Measurements from ENCODE around the gene PLPP1. TPM values are rescaled to one million over a fixed set of nuclear protein-coding genes. Genes with fewer than 3 reads are reported as not detected.

Gene PLPP1
- polyA plus RNA-seq, 3 donors = 0.87 to 1.5 (median 0.98) TPM

GRCh38 chr5:55438998-55439397 is 95.8 kb downstream of the PLPP1 start:
- Histone ChIP-seq H3K9ac (ENCODE audit: insufficient read depth, low read length, poor library complexity, severe bottlenecking) (no peak overlapping the region), H3K36me3 (replicated peaks in 1 of 2; ENCODE audit: control insufficient read depth in 1 of 2, insufficient read depth in 2 of 2, low read length in 2 of 2) (no peaks in the 10 kb centered on the region), H3K9me3 (replicated peaks in 1 of 2; ENCODE audit: control insufficient read depth in 1 of 2, insufficient read depth in 1 of 2, low read length in 2 of 2) (peaks cover 10 to 20% of the 10 kb centered on the region in 2 donors), H3K27me3 (ENCODE audit: control insufficient read depth in 2 of 2, insufficient read depth in 2 of 2, low read length in 2 of 2) (no peaks in the 10 kb centered on the region), H4K20me1 (ENCODE audit: insufficient read depth, low read length) (no peaks in the 10 kb centered on the region), H2AFZ (ENCODE audit: insufficient read depth, low read depth, low read length, poor library complexity, severe bottlenecking) (no peak overlapping the region), H3K4me2 (replicated peaks; ENCODE audit: extremely low read depth, low read length, poor library complexity, severe bottlenecking) (no peak overlapping the region), H3K27ac (ENCODE audit: low read depth in 1 of 2, low read length in 2 of 2) (no peak overlapping the region), H3K79me2 (ENCODE audit: insufficient read depth, low read length) (no peaks in the 10 kb centered on the region), H3K4me3 (replicated peaks in 1 of 3; ENCODE audit: low read depth in 2 of 3, low read length in 3 of 3) (no peak overlapping the region), H3K4me1 (ENCODE audit: control insufficient read depth in 1 of 2, insufficient read depth in 2 of 2, low read length in 2 of 2) (no peaks in the 10 kb centered on the region)
- TF ChIP-seq CTCF (IDR thresholded peaks at IDR 0.05) = no peak
- H3K36me3 Mint-ChIP-seq = no peaks in the 10 kb centered on the region
- no peak for DNase-seq
- peaks cover 5% of the 10 kb centered on the region for H3K4me1 Mint-ChIP-seq
- no peak overlapping the region for H3K4me3 Mint-ChIP-seq
- WGBS (ENCODE audit: insufficient coverage) = 92% methylated on average over 4 of the region's 4 CpGs
- no peak overlapping the region for H3K27ac Mint-ChIP-seq
- H3K9me3 Mint-ChIP-seq = peaks cover 17 to 28% (median 21%) of the 10 kb centered on the region in 7 donors
- intact Hi-C loops (cut with micrococcal nuclease) = no loop called here
- H3K27me3 Mint-ChIP-seq (ENCODE audit: low read depth in 3 of 3) = peaks cover 0 to 1% (median 0%) of the 10 kb centered on the region in 3 donors

- Histone ChIP-seq H3K4me1 (ENCODE audit: control insufficient read depth in 1 of 2, insufficient read depth in 2 of 2, low read length in 2 of 2) (no peaks in the 10 kb centered on the region), H3K79me2 (ENCODE audit: insufficient read depth, low read length) (no peaks in the 10 kb centered on the region), H3K9ac (ENCODE audit: insufficient read depth, low read length, poor library complexity, severe bottlenecking) (no peak overlapping the region), H3K4me3 (replicated peaks in 1 of 3; ENCODE audit: low read depth in 2 of 3, low read length in 3 of 3) (no peak overlapping the region), H3K4me2 (replicated peaks; ENCODE audit: extremely low read depth, low read length, poor library complexity, severe bottlenecking) (no peak overlapping the region), H2AFZ (ENCODE audit: insufficient read depth, low read depth, low read length, poor library complexity, severe bottlenecking) (no peak overlapping the region), H4K20me1 (ENCODE audit: insufficient read depth, low read length) (no peaks in the 10 kb centered on the region), H3K36me3 (replicated peaks in 1 of 2; ENCODE audit: control insufficient read depth in 1 of 2, insufficient read depth in 2 of 2, low read length in 2 of 2) (no peaks in the 10 kb centered on the region), H3K9me3 (replicated peaks in 1 of 2; ENCODE audit: control insufficient read depth in 1 of 2, insufficient read depth in 1 of 2, low read length in 2 of 2) (peaks cover 21 to 30% of the 10 kb centered on the region in 2 donors), H3K27ac (ENCODE audit: low read depth in 1 of 2, low read length in 2 of 2) (no peak overlapping the region), H3K27me3 (ENCODE audit: control insufficient read depth in 2 of 2, insufficient read depth in 2 of 2, low read length in 2 of 2) (no peaks in the 10 kb centered on the region)
- DNase-seq = no peak
- no peaks in the 10 kb centered on the region for H3K36me3 Mint-ChIP-seq
- peaks cover 5% of the 10 kb centered on the region for H3K4me1 Mint-ChIP-seq
- WGBS (ENCODE audit: insufficient coverage) = 100% methylated on average over 1 of the region's 2 CpGs
- H3K4me3 Mint-ChIP-seq = no peak overlapping the region
- H3K27ac Mint-ChIP-seq = no peak overlapping the region
- no peak for TF ChIP-seq CTCF (IDR thresholded peaks at IDR 0.05)
- intact Hi-C loops (cut with micrococcal nuclease) = no loop called here
- peaks cover 22 to 39% (median 29%) of the 10 kb centered on the region in 7 donors for H3K9me3 Mint-ChIP-seq
- peaks cover 0 to 1% (median 0%) of the 10 kb centered on the region in 3 donors for H3K27me3 Mint-ChIP-seq (ENCODE audit: low read depth in 3 of 3)
These were observed 96.9 kb downstream of the PLPP1 start for GRCh38 chr5:55437859-55438206.
